GM21367 (cell line): ENCODE results near the gene FAM72C.
A peak's percentile ranks its signal among the peaks of the same experiment; 100 is the strongest.
"Not testable (repeated sequence)": the region's sequence is repeated elsewhere in the genome, so short reads cannot be mapped to it uniquely, and the experiment has no call there.

Experiments
- ATAC-seq: cut with Tn5 transposase; IDR thresholded peaks from one replicate; pipeline ENCODE4 v1.9.1; 2021; ENCODE audit not compliant: unreplicated experiment

FAM72C gene

GRCh38 chr1:143984721-143985473 is 13.1 kb upstream of the FAM72C start:
- ATAC-seq: not testable (repeated sequence)

GRCh38 chr1:143974416-143974815 is 2.6 kb upstream of the FAM72C start:
- ATAC-seq: not testable (repeated sequence)

DNA sequence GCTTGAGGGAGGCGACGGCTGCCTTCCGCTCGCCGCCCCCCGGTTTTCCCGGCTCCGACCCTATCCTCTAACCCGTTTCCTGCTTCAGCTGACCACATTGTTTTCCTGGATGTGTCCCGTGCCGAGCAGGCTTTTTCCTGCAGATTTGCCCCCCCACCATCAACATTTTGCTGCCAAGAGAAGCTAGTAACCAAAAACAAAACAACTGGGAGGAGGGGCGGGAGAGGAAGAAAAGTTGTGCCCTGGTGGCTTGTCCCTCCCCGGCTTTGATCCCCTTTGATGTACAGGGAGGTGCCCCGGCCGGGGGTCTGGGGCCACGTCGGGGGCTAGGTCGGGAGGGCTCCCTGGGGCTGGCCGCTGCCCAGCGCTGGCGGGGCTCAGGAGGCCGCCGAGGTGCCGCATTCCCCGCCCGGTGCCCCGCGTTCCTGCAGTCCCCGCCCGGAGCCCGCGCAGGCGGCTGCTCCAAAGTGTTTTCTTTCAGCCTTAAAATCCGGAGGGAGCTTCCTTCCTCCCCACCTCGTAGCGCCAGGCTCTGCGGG is 2.2 kb upstream of the FAM72C start:
- ATAC-seq: not testable (repeated sequence)

- peak; percentile 6 for ATAC-seq
Measured at GRCh38 chr1:143972753-143973326, 1.1 kb upstream of the FAM72C start.

DNA sequence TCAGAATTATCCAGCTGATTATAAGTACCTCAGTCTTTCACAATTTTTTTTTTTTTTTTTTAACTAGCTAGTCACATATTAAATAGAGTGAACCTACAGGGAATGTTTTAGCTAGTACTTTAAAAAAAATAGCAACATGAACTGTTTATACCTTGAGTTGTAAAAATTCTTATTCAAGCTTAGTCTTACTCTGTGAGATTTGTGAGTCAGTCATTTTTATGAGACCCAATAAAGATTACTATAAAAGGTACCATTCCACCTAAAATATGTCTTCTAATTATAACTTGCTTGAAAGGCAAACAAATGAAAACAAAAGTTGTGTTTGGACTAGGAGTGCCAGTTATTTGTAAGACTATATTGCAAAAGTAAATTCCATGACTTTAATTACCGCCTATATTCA is 5.9 kb downstream of the FAM72C start:
- ATAC-seq: not testable (repeated sequence)

DNA sequence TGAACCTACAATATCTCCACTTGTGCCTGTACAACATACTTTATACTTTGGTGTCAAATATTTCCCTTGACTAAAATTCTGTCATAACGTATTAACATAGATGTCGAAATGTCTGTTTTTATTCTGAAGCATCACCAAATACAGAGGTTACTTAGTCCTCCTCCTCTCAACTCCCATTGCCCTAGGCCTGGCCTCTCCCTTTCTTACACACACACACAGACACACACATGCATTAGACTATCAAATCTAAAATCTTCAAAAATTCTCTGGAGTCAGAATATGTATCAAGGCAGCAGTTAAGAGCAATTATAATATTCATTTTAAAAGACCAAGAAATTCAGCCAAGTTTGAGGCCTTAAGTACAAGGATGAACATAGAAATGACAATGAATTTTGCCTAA is 7.5 kb downstream of the FAM72C start:
- not testable (repeated sequence) for ATAC-seq

- not testable (repeated sequence) for ATAC-seq
Measured at GRCh38 chr1:143955930-143956329, 15.9 kb downstream of the FAM72C start.

- not testable (repeated sequence) for ATAC-seq
Measured at GRCh38 chr1:143952913-143953312, 18.9 kb downstream of the FAM72C start.

DNA sequence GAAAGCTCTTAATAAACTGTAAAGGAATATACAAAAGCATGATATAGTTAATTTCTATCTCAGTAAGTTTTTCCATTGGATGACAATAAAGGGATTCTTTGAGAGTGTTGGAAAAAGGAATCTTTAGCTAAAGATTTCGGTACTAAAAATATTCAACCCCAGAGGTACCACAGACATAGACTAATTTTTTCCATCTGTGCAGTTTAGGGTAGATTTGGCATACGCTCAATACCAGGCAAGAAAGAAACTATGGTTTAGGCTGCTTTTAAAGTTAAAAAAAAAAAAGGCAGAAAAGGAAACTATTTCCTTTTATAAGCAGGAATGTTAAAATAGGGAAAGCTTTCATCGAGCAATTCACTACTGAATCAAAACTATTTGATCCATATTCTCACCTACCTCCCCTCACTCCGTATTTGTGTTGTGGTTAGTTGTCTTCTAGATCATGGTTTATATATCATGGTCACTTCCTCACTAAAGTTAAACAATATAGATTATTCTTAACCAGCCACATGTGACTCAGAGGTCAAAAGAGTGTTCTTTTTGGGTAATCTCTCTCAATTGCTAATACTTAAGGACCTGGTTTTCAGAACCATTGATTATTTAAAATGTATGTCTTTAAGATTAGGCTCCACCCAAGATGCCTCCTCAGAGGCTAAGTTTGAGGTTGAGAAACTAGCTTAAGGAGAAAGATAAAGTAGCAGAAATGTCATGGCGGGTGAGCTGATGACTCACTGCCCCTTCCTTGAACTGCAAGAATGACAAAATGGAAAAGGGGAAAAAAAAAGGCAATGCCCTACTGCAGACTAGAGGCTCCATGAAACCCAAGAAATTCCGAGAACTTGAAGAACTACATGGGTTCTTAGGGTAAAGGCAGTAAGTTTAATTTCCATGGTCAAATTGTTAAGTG is 20.0 kb downstream of the FAM72C start:
- ATAC-seq: not testable (repeated sequence)

DNA sequence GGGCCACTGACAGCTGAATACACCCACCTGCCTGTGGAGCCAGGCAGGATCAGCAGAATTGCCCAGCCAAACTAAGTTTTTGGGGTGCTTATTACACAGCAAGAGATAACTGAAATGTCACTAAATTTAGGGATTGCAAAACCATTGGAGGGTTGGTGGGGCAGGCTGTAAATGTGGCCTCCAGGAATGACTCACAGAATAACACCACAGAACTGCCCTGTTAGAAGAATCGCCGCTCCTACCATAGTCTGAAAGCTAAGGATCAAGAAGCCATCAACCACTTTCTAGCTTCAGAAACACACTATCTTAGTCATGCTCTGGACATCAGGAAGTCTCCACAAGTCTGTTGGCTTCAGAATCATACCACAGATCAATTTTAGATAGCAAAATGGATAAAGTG is 24.0 kb downstream of the FAM72C start:
- ATAC-seq: not testable (repeated sequence)

DNA sequence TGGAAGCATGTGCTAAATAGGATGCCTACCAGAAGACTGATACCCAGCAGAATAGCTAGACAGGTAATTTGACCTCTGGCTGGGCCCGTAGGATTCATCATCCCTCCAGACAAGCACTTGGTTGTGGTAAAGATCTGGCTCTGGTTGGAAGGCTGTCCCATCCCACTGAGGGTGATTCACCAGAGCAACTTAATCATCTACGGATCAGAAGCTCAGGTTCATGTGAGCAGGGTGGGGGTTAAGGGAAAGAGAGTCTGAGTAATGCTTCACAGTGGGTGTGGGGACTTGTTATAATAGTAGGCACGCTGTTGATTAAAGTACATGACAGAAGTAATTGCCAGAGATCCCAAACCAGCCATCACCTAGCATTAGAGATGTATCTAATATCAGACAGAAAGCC is 26.5 kb downstream of the FAM72C start:
- ATAC-seq: not testable (repeated sequence)

DNA sequence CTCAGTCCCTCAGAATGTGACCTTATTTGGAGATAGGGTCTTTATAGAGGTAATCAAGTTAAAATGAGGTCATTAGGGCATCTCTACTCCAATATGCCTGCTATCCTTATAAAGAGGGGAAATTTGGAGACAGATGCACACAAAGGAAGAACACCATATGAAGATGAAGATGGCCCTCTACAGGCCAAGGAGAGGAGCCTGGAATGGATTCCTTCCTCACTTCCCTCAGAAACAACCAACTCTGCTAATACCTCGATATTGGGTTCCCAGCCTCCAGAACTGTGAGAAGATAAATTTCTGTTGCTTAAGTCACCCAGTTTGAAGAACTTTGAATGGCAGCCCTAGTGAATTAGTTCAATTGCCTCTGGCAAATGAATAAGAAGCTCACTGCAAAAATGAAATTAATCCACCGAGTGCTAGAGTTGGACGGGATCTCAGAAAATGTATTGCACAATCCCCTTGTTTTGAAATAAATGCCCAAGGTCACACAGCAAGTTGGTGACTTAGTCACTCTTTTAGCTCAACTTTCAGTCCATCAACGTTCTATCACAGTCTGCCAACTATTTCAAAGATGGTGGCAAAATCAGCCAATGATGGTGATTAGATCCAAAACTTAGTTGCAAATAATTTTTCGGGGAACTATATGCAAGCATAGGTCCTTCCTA is 27.1 kb downstream of the FAM72C start:
- ATAC-seq: not testable (repeated sequence)

DNA sequence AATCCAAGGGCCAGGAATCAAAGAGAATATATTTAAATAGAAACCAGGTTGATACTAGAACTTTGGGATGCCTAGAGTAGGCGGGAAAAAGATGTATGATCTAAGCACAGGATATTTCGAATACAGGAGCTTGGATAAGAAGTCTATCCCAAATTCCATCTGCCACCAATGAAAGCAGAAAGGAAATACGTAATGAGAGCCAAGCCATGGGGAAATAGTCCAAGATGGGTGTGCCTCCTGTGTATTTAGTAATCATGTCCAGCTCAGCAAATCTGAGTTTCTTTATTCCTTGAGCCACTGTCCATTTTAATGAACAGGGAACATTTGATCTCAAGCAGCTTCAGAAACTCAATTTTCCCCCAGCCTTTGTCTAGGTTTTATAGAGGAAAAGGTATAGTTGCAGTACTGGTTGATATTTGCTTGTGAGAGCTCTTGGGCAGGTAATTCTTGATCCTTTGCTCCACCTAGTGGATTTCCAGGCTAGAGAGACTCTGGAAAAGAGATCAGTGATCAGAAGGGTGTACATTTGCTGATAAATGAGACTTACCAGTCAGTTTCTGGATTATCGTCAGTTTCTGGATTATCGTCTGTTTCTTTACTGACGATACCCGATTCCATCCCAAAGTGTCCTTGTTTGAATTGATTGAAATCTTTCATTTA is 28.3 kb downstream of the FAM72C start:
- ATAC-seq: not testable (repeated sequence)

GRCh38 chr1:143942238-143942860 is 29.4 kb downstream of the FAM72C start:
- not testable (repeated sequence) for ATAC-seq

DNA sequence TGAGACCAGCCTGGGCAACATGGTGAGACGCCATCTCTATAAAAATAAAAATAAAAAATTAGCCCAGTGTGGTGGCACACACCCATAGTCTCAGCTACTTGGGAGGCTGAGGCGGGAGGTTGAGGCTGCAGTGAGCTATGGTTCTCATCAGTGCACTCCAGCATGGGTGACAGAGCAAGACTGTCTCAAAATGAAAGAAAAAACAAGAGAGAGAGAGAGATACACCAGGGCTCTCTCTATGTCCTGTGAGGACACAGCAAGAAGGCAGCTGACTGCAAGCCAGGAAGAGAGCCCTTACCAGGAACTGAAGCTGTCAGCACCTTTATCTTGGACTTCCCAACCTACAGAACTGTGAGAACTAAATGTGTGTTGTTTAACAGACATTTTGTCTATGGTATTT is 32.1 kb downstream of the FAM72C start:
- not testable (repeated sequence) for ATAC-seq

DNA sequence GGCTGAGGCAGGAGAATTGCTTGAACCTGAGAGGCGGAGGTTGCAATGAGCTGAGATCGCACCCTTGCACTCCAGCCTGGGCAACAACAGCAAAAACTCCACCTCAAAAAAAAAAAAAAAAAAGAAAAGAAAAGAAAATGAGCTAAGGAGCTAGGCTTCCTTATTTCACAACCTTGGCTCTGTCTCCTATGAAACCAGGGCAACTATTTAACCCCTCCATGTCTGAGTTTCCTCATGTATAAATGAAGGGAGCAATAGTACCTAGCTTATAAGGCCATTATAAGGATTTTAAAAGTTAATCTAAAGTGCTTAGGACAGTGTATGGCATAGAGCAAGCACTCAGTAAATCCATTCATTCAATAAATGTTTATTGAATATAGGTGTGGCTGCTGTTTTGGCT is 32.9 kb downstream of the FAM72C start:
- not testable (repeated sequence) for ATAC-seq

- ATAC-seq: not testable (repeated sequence)
Measured at GRCh38 chr1:143936457-143937115, 35.2 kb downstream of the FAM72C start.

DNA sequence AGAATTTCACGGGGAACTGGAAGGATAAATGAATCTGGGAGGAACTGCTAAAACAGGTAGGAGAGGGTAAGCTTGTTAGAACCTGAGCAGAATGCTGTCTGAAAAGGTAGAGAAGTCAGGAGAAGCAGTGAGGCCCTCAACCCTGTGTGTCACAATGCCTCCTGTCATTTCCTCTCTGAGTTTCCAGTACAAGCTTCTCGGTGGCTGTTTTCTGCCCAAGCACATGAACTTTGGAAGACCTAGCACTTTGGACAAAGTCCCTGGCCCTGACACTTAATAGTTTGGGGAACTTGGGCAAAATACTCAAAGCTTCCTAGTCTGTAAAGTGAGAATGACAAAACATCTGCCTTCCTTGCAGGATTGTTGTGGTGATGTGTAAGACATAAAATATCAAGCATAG is 52.7 kb downstream of the FAM72C start:
- ATAC-seq: not testable (repeated sequence)

DNA sequence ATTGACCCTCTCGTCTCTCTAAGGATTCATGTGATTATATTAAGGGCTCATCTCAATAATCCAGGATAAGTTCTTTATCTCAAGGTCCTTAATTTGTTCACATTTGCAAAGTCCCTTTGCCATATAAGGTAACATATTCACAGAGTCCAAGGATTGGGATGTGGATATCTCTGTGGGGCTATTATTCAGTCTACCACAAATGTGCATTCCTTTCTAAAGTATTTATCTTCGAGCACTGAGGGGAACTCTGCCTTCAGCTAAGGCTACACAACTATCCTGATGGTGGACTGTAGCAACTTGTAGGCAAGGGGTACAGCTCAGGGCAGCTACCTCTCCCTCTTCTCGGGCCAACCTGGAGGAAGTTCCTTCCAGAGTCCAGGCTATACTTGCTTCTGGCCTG is 53.2 kb downstream of the FAM72C start:
- not testable (repeated sequence) for ATAC-seq
